SJCRH30 (cell line): ENCODE measurements around the gene ITIH6. TPM values are rescaled to one million over a fixed set of nuclear protein-coding genes. Genes with fewer than 3 reads are reported as not detected.
A peak's percentile ranks its signal among the peaks of the same experiment; 100 is the strongest.
"Not testable (repeated sequence)": the region's sequence is repeated elsewhere in the genome, so short reads cannot be mapped to it uniquely, and the experiment has no call there.

ENCODE experiments used
- DNase-seq, 2 experiments: peaks; one replicate each; pipeline ENCODE4 v3.0.0-alpha.2; 2015 to 2020
- H3K27ac ChIP-seq: fragments of 250-450 bp; sonication (Bioruptor Pico); 2 replicates; pipeline ENCODE4 v1.5.1; 2020; ENCODE audit warnings: mild to moderate bottlenecking, moderate library complexity
- H3K27me3 ChIP-seq: fragments of 250-450 bp; sonication (Bioruptor Pico); 2 replicates; pipeline ENCODE4 v1.5.1; 2020; ENCODE audit warnings: mild to moderate bottlenecking, moderate library complexity
- H3K36me3 ChIP-seq: fragments of 250-450 bp; sonication (Bioruptor Pico); 2 replicates; pipeline ENCODE4 v1.5.1; 2020; ENCODE audit warnings: mild to moderate bottlenecking, moderate library complexity
- H3K4me1 ChIP-seq: fragments of 250-450 bp; sonication (Bioruptor Pico); 2 replicates; pipeline ENCODE4 v1.5.1; 2020; ENCODE audit warnings: mild to moderate bottlenecking, moderate library complexity
- H3K4me3 ChIP-seq: fragments of 250-450 bp; sonication (Bioruptor Pico); 2 replicates; pipeline ENCODE4 v1.5.1; 2020; ENCODE audit warnings: mild to moderate bottlenecking, moderate library complexity
- H3K9me3 ChIP-seq: fragments of 250-450 bp; sonication (Bioruptor Pico); replicated peaks from 2 replicates; pipeline ENCODE4 v1.5.1; 2020; ENCODE audit warnings: mild to moderate bottlenecking, moderate library complexity
- total RNA-seq: library from RNA; depleted of rRNA; stranded (reverse); fragments of >200 nt; shearing (Covaris generic); gene quantifications from 2 replicates; pipeline ENCODE4 v1.2.3, GENCODE V29; 2014; rRNA removed

The ITIH6 gene
- total RNA-seq: not detected in 2 replicates

GRCh38 chrX:54798137-54798536 is at the start of gene ITIH6:
TSS of gene ITIH6 (minus strand) at chrX:54798255. CDS start at chrX:54798210, 45 bp downstream.
- Histone ChIP-seq H3K27ac (no peak within 1 kb of the TSS), H3K27me3 (no peaks in the 10 kb centered on the region), H3K4me1 (no peaks in the 10 kb centered on the region), H3K9me3 (no peaks in the 10 kb centered on the region), H3K36me3 (no peaks in the 10 kb centered on the region), H3K4me3 (no peak within 1 kb of the TSS)
- no peak for DNase-seq

DNA sequence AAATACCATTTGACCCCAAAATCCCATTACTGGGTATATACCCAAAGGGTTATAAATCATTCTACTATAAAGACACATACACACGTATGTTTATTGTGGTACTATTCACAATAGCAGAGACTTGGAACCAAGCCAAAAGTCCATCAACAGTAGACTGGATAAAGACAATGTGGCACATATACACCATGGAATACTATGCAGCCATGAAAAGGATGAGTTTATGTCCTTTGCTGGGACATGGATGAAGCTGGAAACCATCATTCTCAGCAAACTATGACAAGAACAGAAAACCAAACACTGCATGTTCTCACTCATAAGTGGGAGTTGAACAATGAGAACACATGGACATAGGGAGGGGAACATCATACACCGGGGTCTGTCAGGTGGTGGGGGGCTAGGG is 49.6 kb upstream of the ITIH6 start:
- H3K4me3 ChIP-seq, H3K4me1 ChIP-seq, H3K27ac ChIP-seq, H3K36me3 ChIP-seq, H3K27me3 ChIP-seq, DNase-seq, H3K9me3 ChIP-seq: not testable (repeated sequence)

DNA sequence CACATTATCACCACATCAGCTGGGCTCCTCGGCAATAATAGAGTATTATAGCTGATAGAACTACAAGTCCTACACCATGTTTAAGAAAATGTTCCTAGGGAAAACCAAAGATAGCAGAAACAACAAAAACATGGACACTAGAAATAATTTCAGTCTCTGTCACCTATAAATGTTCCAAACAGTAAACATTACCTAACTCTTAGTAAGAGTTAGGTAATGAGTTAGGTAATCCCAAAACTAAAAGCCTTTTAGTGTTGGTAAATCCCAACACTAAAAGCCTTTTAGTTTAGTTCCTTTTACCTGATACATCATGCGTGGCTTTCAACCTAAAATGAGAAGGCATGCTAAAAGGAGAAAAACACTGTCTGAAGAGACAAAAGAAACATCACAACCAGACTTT is 45.0 kb upstream of the ITIH6 start:
- Histone ChIP-seq H3K27me3 (no peaks in the 10 kb centered on the region), H3K27ac (no peak overlapping the region), H3K36me3 (no peaks in the 10 kb centered on the region), H3K4me1 (no peaks in the 10 kb centered on the region), H3K9me3 (no peaks in the 10 kb centered on the region), H3K4me3 (no peak overlapping the region)
- no peak for DNase-seq

DNA sequence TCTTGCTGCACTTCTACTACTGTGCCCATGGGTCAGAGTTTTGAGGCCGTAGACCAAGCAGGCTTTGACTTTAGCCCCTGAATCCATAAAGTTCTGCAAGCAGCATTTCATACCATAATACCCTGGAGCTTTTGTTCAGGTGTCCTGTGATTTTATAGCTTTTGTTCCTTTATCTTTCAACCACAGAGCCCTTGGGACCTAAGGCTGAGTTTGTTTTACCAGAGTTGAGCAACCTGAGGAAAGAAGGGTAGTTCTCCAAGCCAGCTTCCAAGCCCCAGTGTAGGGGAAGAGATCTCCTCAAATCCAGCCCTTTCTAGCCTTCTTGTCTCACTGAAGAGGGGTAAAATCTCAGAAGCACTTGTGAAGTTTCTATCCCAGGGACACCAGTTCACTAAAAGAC is 44.6 kb upstream of the ITIH6 start:
- Histone ChIP-seq H3K9me3 (no peaks in the 10 kb centered on the region), H3K27ac (no peak overlapping the region), H3K36me3 (no peaks in the 10 kb centered on the region)

DNA sequence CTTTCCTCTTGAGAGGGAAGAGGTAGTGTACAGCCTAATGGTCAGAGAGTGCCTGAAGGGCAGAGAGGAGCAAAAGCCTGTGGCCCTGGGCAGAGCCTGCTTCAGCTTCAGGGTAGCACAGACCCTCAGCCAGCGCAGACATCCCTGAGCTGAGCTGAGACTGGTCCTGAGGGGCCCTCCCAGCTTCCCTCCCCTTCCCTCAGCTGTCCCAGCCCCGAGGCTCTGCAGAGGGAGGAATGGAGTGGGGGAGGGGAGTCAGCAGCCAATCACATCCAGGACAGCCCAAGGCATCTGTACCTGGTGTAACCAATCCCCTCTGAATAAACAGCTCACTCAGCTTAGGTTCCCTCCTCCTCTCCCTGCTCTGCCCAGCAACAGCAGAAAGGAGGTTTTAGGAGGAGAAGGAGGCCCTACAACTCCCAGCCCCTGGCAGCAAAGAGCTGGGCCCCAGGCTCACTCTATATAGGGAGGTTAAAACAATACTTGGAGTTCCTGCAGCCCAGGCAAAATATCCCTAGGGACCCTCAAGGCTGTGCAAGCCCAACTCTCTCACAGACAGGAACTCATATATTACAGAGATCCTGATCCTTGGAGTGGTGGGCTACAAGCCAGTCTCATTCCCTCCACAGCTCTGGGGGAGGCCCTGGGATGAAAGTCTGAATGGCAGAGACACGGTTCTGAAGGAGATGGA is 43.3 kb upstream of the ITIH6 start:
- H3K36me3 ChIP-seq, H3K27ac ChIP-seq, H3K4me3 ChIP-seq, H3K27me3 ChIP-seq, H3K4me1 ChIP-seq, H3K9me3 ChIP-seq: not testable (repeated sequence)
- peak; percentile 42 to 54 for DNase-seq

More for the DNA sequence above, 44.6 kb upstream of the ITIH6 start:
- Histone ChIP-seq H3K4me3 (no peak overlapping the region), H3K27me3 (no peaks in the 10 kb centered on the region), H3K4me1 (no peaks in the 10 kb centered on the region)
- no peak for DNase-seq

DNA sequence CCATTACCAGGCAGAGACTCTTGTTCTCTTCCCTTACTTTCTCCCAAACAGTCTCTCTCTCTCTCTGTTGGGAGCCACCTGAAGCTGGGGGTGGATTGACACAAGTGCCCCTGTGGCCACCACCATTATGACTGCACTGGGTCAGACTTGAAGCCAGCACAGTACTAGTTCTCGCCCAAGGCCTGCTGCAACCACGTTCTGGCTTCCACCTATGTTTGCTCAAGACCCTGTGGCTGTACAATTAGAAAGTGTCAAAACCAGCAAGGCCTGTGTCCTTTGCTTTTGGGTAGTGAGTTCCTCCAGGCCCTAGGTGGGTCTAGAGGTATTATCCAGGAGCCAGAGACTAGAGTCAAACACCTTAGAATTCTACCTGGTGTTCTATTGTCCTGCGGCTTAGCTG is 40.5 kb upstream of the ITIH6 start:
- H3K27ac ChIP-seq: no peak overlapping the region
- no peaks in the 10 kb centered on the region for H3K4me1 ChIP-seq
- no peaks in the 10 kb centered on the region for H3K27me3 ChIP-seq
- DNase-seq: no peak
- no peak overlapping the region for H3K4me3 ChIP-seq
- no peaks in the 10 kb centered on the region for H3K36me3 ChIP-seq
- no peaks in the 10 kb centered on the region for H3K9me3 ChIP-seq

DNA sequence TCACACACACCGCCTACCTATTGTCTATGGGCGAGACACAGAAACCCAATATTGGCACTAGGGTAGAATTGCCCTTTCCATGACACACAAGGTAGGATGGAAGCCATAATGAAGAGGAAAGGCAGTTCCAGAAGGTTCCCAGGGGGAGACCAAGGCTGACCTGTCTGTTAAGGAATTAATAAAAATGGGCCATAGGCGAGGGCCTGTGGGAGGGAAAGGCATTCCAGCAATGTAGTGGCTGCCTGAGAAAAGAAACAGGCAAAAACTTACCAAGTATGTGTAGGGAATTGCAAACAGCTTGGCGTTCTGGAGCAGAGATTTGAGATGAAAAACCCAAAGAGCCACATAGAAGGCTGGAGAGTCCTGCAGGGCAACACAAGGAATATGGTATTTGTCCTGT is 28.5 kb upstream of the ITIH6 start:
- Histone ChIP-seq H3K9me3 (no peaks in the 10 kb centered on the region), H3K27ac (no peak overlapping the region), H3K27me3 (no peaks in the 10 kb centered on the region), H3K4me3 (no peak overlapping the region), H3K4me1 (no peaks in the 10 kb centered on the region), H3K36me3 (no peaks in the 10 kb centered on the region)
- no peak for DNase-seq

DNA sequence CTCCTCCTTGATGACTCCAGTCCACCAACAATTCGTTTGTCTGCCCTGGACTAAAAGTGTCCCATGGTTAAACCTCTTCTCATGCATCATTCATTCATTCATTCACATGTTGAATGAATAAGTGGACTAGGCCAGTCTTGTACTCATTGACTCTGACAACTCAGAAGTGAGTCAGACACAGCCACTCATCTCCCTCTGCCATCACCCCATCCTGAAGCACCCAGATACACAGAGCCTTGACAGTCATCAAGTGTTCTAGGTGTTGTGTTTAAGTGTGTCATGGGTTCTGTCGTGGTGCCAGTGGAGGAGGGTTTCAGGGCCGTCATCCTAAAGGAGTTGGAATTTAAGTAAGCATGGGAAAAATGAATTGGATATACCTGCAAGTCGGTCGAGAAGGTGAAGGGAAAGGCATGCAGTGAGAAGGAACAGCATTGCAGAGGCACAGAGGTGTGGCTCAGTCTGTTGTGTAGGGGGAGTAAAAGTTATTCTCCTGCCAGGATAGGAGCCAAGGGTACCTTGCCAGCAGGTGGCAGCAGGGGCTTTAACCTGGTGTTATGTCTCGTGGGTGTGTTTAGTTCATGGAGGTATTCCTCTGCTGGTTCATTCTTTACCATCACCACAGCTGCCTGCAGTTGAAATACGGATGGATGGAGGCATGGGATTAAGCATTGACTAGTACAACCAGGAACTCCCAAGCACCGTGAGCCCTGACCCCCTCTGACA is 27.8 kb upstream of the ITIH6 start:
- no peak for DNase-seq
- no peaks in the 10 kb centered on the region for H3K27me3 ChIP-seq
- no peaks in the 10 kb centered on the region for H3K9me3 ChIP-seq
- H3K36me3 ChIP-seq: no peaks in the 10 kb centered on the region
- no peak overlapping the region for H3K27ac ChIP-seq
- no peak overlapping the region for H3K4me3 ChIP-seq
- no peaks in the 10 kb centered on the region for H3K4me1 ChIP-seq

DNA sequence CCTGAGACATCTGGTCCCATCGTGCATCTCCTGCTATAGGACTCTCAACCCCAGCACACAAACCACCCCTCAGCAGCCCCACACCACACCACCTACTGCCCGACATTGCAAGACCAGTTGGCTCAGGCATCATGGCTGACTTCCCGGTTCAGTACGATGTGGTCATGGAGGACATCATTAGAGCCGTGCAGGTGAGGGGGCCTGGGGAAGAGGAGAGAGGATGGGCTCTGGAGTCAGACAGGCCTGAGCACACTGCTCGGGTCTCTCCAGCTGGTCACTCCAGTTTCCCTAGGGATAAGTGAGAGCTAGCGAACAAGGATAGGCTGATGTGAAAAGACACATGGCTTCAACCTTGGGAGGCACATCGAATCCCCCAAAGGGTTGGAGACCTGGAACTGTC is 26.7 kb upstream of the ITIH6 start:
- Histone ChIP-seq H3K27ac (no peak overlapping the region), H3K36me3 (no peaks in the 10 kb centered on the region), H3K4me3 (no peak overlapping the region), H3K4me1 (no peaks in the 10 kb centered on the region), H3K27me3 (no peaks in the 10 kb centered on the region), H3K9me3 (no peaks in the 10 kb centered on the region)
- no peak for DNase-seq

- H3K36me3 ChIP-seq: no peaks in the 10 kb centered on the region
- no peaks in the 10 kb centered on the region for H3K9me3 ChIP-seq
- H3K27ac ChIP-seq: no peak overlapping the region
- no peaks in the 10 kb centered on the region for H3K27me3 ChIP-seq
- H3K4me1 ChIP-seq: no peaks in the 10 kb centered on the region
- DNase-seq: peak in 1 of 2 experiments; percentile 34
- no peak overlapping the region for H3K4me3 ChIP-seq
These were observed 26.1 kb upstream of the ITIH6 start for GRCh38 chrX:54824195-54824594.

GRCh38 chrX:54821310-54821709 is 23.3 kb upstream of the ITIH6 start:
- Histone ChIP-seq H3K4me1 (no peaks in the 10 kb centered on the region), H3K27ac (no peak overlapping the region), H3K4me3 (no peak overlapping the region), H3K27me3 (no peaks in the 10 kb centered on the region), H3K36me3 (no peaks in the 10 kb centered on the region), H3K9me3 (no peaks in the 10 kb centered on the region)
- no peak for DNase-seq

DNA sequence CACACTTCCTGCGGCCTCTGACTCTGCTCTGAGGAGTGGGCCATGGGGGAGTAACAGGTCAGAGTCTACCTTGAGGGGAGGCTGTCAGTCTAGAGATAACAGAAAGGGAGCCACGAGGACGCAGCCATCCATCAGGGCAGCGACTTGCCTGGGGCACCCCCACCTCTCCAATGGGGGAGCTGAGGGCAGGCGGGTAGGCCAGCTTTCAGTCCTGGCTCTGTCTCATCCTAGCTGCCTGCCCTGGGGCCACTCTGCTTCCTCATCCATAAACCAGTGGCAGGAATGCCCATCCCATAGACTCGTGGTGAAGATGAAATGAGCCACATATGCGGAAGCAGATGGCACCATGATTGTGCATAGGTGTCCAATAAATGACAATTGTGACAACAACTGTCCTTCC is 22.7 kb upstream of the ITIH6 start:
- no peaks in the 10 kb centered on the region for H3K9me3 ChIP-seq
- no peak overlapping the region for H3K27ac ChIP-seq
- DNase-seq: no peak
- H3K36me3 ChIP-seq: no peaks in the 10 kb centered on the region
- H3K4me3 ChIP-seq: no peak overlapping the region
- H3K4me1 ChIP-seq: no peaks in the 10 kb centered on the region
- no peaks in the 10 kb centered on the region for H3K27me3 ChIP-seq

- DNase-seq: no peak
- no peaks in the 10 kb centered on the region for H3K4me1 ChIP-seq
- no peaks in the 10 kb centered on the region for H3K27me3 ChIP-seq
- H3K27ac ChIP-seq: no peak overlapping the region
- no peak overlapping the region for H3K4me3 ChIP-seq
- no peaks in the 10 kb centered on the region for H3K9me3 ChIP-seq
- H3K36me3 ChIP-seq: no peaks in the 10 kb centered on the region
These were observed 21.1 kb upstream of the ITIH6 start for GRCh38 chrX:54819201-54819600.

DNA sequence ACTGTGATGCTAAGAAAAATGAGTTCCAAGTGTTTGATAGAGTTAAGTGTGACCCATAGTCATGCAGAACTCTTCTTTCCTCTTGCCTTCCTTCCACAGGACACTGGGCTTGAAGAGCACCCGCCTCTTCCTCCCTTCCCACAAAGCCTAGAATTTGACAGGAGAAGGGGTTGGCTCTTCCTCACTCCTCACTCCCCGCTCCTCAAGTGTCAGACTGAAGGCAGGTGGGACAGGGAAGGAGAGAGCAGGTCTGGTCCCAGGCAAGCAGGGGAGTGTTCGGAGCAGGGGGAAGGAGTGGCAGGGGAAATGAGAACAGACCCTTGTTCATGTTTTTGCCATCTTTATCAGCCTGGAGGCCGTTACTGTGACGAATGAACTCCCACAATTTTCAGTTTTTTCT is 20.2 kb upstream of the ITIH6 start:
- H3K9me3 ChIP-seq: no peaks in the 10 kb centered on the region
- no peaks in the 10 kb centered on the region for H3K36me3 ChIP-seq
- no peaks in the 10 kb centered on the region for H3K4me1 ChIP-seq
- no peak overlapping the region for H3K4me3 ChIP-seq
- no peaks in the 10 kb centered on the region for H3K27me3 ChIP-seq
- no peak overlapping the region for H3K27ac ChIP-seq
- DNase-seq: no peak

DNA sequence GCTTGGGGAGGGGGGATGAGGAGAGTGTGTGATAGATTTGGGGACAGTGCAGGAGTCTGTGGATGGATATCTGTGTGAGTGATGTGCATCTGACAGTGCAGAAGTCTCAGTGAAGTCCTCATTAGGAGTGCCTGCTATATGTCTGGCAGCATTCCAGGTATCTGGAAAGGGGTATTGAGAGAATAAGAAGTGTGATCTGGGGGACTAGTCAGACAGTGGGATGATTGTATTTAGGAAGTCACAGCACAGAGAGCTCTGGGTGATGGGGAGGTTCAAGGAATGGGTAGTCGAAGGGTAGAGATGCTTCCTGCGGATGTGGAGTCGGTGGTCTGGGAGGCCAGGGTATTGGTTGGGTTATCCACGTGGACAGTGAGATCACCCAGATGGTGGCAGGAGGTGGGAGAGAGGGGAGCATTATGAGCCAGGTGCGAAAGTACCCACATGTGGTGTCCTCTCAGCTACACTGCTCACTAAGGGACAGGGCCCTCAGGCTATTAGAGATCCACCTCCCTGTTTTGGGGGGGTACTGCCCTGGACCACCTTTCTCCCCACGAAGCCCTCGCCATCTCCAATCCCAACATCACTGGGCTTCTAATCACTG is 19.3 kb upstream of the ITIH6 start:
- Histone ChIP-seq H3K4me3 (no peak overlapping the region), H3K9me3 (no peaks in the 10 kb centered on the region), H3K27ac (no peak overlapping the region), H3K36me3 (no peaks in the 10 kb centered on the region), H3K27me3 (no peaks in the 10 kb centered on the region), H3K4me1 (no peaks in the 10 kb centered on the region)
- DNase-seq: no peak
